HepG2 (cell line): ENCODE data around the gene NPDC1. TPM values are rescaled to one million over a fixed set of nuclear protein-coding genes. Genes with fewer than 3 reads are reported as not detected.

Source experiments
- AGO1 ChIP-seq: fragments of 200-400 bp; formaldehyde crosslinking; IDR thresholded peaks from 2 replicates; pipeline ENCODE4 v1.6.1; 2017; ENCODE audit warnings: mild to moderate bottlenecking, low read depth, low read length, moderate library complexity; ENCODE audit not compliant: poor library complexity, severe bottlenecking
- BCL6 ChIP-seq: IDR thresholded peaks from 2 replicates; pipeline ENCODE4 v1.6.1; 2016; ENCODE audit warnings: missing genetic modification reagents, missing compliant biosample characterization
- CREB1 ChIP-seq, 2 experiments: fragments of 450-650 bp in 1 of 2; IDR thresholded peaks; 2 replicates each; pipeline ENCODE4 v1.6.1; 2016 to 2017; ENCODE audit warnings: control low read depth in 1 of 2, mild to moderate bottlenecking in 1 of 2, missing compliant biosample characterization in 1 of 2, missing genetic modification characterization in 1 of 2
- DZIP1 ChIP-seq: sonication (generic); formaldehyde crosslinking; IDR thresholded peaks from 2 replicates; pipeline ENCODE4 v1.5.0; 2020; ENCODE audit warnings: mild to moderate bottlenecking, missing genetic modification reagents
- HHEX ChIP-seq: IDR thresholded peaks from 2 replicates; pipeline ENCODE4 v1.6.1; 2016; ENCODE audit warnings: control low read depth
- HOMEZ ChIP-seq: IDR thresholded peaks from 2 replicates; pipeline ENCODE4 v1.6.1; 2016; ENCODE audit warnings: low read depth
- POLR2A ChIP-seq, 2 experiments: IDR thresholded peaks; 2 replicates each; pipeline ENCODE4 v1.6.1; 2011; ENCODE audit warnings: low read depth in 2 of 2, low read length in 2 of 2, mild to moderate bottlenecking in 1 of 2, moderate library complexity in 1 of 2; ENCODE audit not compliant: insufficient read depth in 1 of 2
- SALL2 ChIP-seq: sonication (generic); formaldehyde crosslinking; IDR thresholded peaks from 2 replicates; pipeline ENCODE4 v1.8.1; 2023; ENCODE audit warnings: mild to moderate bottlenecking, missing genetic modification reagents, inconsistent platforms
- SYNCRIP ChIP-seq: fragments of 200-400 bp; formaldehyde crosslinking; IDR thresholded peaks from 2 replicates; pipeline ENCODE4 v1.6.1; 2018; ENCODE audit warnings: mild to moderate bottlenecking, low read depth, low read length; ENCODE audit not compliant: insufficient read depth
- TBP ChIP-seq: sonication (generic); formaldehyde crosslinking; IDR thresholded peaks from 2 replicates; pipeline ENCODE4 v1.5.0; 2020; ENCODE audit warnings: missing genetic modification reagents
- TBX2 ChIP-seq: sonication (generic); formaldehyde crosslinking; IDR thresholded peaks from 2 replicates; pipeline ENCODE4 v1.5.0; 2020; ENCODE audit warnings: missing genetic modification reagents, mild to moderate bottlenecking, borderline replicate concordance
- TFE3 ChIP-seq: IDR thresholded peaks from 2 replicates; pipeline ENCODE4 v1.6.1; 2016
- THAP7 ChIP-seq: sonication (generic); formaldehyde crosslinking; IDR thresholded peaks from 2 replicates; pipeline ENCODE4 v1.8.1; 2023; ENCODE audit warnings: mild to moderate bottlenecking, missing genetic modification reagents
- THYN1 ChIP-seq: sonication (generic); formaldehyde crosslinking; IDR thresholded peaks from 2 replicates; pipeline ENCODE4 v1.8.1; 2023; ENCODE audit warnings: low read depth, mild to moderate bottlenecking, moderate library complexity, missing genetic modification reagents, borderline replicate concordance
- ZMYM3 ChIP-seq: sonication (generic); formaldehyde crosslinking; IDR thresholded peaks from 2 replicates; pipeline ENCODE4 v1.5.1; 2020; ENCODE audit warnings: mild to moderate bottlenecking, missing genetic modification reagents
- ZNF207 ChIP-seq: fragments of 450-650 bp; IDR thresholded peaks from 2 replicates; pipeline ENCODE4 v1.6.1; 2016; ENCODE audit warnings: antibody characterized with exemption, borderline replicate concordance
- ZNF430 ChIP-seq: sonication (generic); formaldehyde crosslinking; IDR thresholded peaks from 2 replicates; pipeline ENCODE4 v1.9.0; 2021; ENCODE audit warnings: mild to moderate bottlenecking, missing genetic modification reagents
- ZNF451 ChIP-seq: sonication (generic); formaldehyde crosslinking; IDR thresholded peaks from 2 replicates; pipeline ENCODE4 v1.5.0; 2020; ENCODE audit warnings: mild to moderate bottlenecking, missing genetic modification reagents
- ZNF644 ChIP-seq: IDR thresholded peaks from 2 replicates; pipeline ENCODE4 v1.6.1; 2016; ENCODE audit warnings: low read depth
- ZNF775 ChIP-seq: sonication (generic); formaldehyde crosslinking; IDR thresholded peaks from 2 replicates; pipeline ENCODE4 v1.4.0; 2020; ENCODE audit warnings: missing genetic modification reagents, mild to moderate bottlenecking, moderate library complexity, borderline replicate concordance
- ZNF780A ChIP-seq: sonication (generic); formaldehyde crosslinking; IDR thresholded peaks from 2 replicates; pipeline ENCODE4 v1.8.0; 2022; ENCODE audit warnings: mild to moderate bottlenecking, missing genetic modification reagents, moderate library complexity
- ZNF839 ChIP-seq: sonication (generic); formaldehyde crosslinking; IDR thresholded peaks from 2 replicates; pipeline ENCODE4 v1.4.0; 2020; ENCODE audit warnings: missing genetic modification reagents, mild to moderate bottlenecking, borderline replicate concordance
- ZSCAN31 ChIP-seq: sonication (generic); formaldehyde crosslinking; IDR thresholded peaks from 2 replicates; pipeline ENCODE4 v1.5.0; 2020; ENCODE audit warnings: low read depth, mild to moderate bottlenecking, missing genetic modification reagents
- polyA plus RNA-seq, 8 experiments: library from polyadenylated mRNA; depleted of rRNA in 3 of 8; stranded (reverse) in 7 of 8; unstranded in 1 of 8; fragments of >200 nt; fragmentation: Illumina TruSeq in 4 of 8; extraction: Trizol in 4 of 8; gene quantifications; 2 replicates each; pipeline versions ENCODE4 v1.2.1 to v1.2.3, GENCODE V29; 2011 to 2016; ENCODE audit warnings: low read depth in 4 of 8, missing spikeins in 1 of 8, mixed read lengths in 1 of 8; ENCODE audit not compliant: insufficient read depth in 1 of 8
- total RNA-seq, 5 experiments: library from RNA; depleted of rRNA; stranded (reverse); fragments of >200 nt; fragmentation: Illumina TruSeq; extraction: Trizol; gene quantifications; 2 replicates each; pipeline ENCODE4 v1.2.3, GENCODE V29; 2016; ENCODE audit warnings: low read depth in 1 of 5

Gene NPDC1
- total and polyA plus RNA-seq, 2 of the 13 experiments (the other 11 are each of a cell fraction or from before 2014, with no cell fraction given), result 0.84 to 5.4 TPM

GRCh38 chr9:137053944-137054931, 8.3 kb upstream of the NPDC1 start, which contains the start of gene ENTPD2 (continued):
- no peak for TF ChIP-seq ZSCAN31 (CRISPR knock-in tag)
- no peak for TF ChIP-seq ZNF644 (CRISPR knock-in tag)
- TF ChIP-seq THYN1, result no peak
- no peak for TF ChIP-seq SYNCRIP
- peak; percentile 86 for TF ChIP-seq THAP7
- TF ChIP-seq CREB1 (IDR thresholded peaks at IDR 0.05), result no peak
- TF ChIP-seq CREB1 (CRISPR knock-in tag; IDR thresholded peaks at IDR 0.05), result no peak
- TF ChIP-seq ZNF839 (CRISPR knock-in tag), result no peak
- no peak for TF ChIP-seq ZNF775 (CRISPR knock-in tag)
- no peak for TF ChIP-seq ZMYM3
- no peak for TF ChIP-seq ZNF780A (CRISPR knock-in tag)
- 0 out of 2 replicates have a peak, but pooled peaks have one; percentile 13 for TF ChIP-seq HHEX (CRISPR knock-in tag)
- no peak for TF ChIP-seq BCL6
- no peak for TF ChIP-seq HOMEZ (CRISPR knock-in tag)
- TF ChIP-seq TBX2 (CRISPR knock-in tag), result no peak
- TF ChIP-seq POLR2A (IDR thresholded peaks at IDR 0.05; ENCODE audit: insufficient read depth in 1 of 2, low read depth in 2 of 2, low read length in 2 of 2), result peak in 1 of 2 experiments; percentile 29; a peak in 1 of 4 replicates
- no peak for TF ChIP-seq DZIP1 (CRISPR knock-in tag)
- peak; percentile 86 for TF ChIP-seq ZNF430
- TF ChIP-seq TFE3, result no peak
- no peak for TF ChIP-seq AGO1
- TF ChIP-seq SALL2 (CRISPR knock-in tag), result 0 out of 2 replicates have a peak, but pooled peaks have one; percentile 46
- peak; percentile 51; the same call in 1 of the 2 replicates for TF ChIP-seq TBP (CRISPR knock-in tag)
- peak; percentile 74; the same call in 1 of the 2 replicates for TF ChIP-seq ZNF451 (CRISPR knock-in tag)
- TF ChIP-seq ZNF207, result no peak
